Activated T-cell treated with anti-CD3 and anti-CD28 coated beads for 24 hours (primary cell): ENCODE results near the gene TEX38.
"Not testable (repeated sequence)": the region's sequence is repeated elsewhere in the genome, so short reads cannot be mapped to it uniquely, and the experiment has no call there.

Experiments used
- DNase-seq: peaks from one replicate; pipeline ENCODE4 v3.0.0-alpha.2; 2020; ENCODE audit warnings: low read depth

Gene TEX38

DNA sequence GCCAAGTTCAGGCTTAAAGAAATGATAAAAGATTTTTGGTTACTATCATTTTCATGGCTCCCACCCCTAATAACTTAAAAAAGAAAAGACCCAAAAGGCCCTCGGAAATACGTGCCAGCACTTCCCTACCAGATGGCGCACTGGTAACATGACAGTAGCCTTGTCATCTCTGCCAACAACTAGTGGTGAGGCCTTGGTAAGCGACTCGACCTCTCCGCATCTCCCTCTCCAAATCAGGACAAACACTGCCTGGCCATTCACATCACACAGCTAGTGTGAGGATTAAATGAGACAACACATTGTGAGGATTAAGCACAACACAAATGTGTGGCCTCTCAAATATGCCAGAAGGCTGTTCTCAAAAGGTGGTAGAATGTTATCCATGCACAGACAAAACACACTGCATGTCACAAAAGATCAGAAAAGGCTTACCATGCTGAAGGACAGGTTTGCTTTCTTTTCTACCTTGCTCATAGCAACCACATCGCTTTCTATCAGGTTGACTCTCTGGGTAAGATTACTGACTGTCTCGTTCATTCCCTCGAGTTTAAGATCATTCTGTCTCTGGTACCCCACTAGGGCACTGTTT lies 16.4 kb downstream of the TEX38 start:
- no peak for DNase-seq

- DNase-seq: no peak
Observed at GRCh38 chr1:46689356-46689755, 17.7 kb downstream of the TEX38 start.

DNA sequence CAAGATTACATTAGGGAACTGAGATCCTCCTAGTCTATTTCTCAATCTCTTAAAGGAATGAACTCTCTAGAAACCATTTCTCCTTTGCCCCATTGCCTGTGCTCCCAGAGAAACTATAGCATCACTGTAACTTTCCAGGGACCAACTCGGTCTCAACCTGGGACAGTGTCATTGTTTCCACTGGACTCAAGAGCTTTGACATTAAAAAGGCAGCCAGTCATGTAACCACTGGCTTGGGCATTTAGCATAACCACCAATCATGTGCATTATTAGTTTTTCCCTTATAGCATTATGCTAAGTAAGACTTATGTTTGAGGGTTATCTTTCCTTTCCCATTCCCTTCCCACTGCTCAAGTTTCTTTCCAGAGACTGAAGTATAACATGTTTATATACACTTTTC lies 18.2 kb downstream of the TEX38 start:
- DNase-seq: no peak

GRCh38 chr1:46690931-46691421 lies 19.3 kb downstream of the TEX38 start:
- DNase-seq: no peak

DNA sequence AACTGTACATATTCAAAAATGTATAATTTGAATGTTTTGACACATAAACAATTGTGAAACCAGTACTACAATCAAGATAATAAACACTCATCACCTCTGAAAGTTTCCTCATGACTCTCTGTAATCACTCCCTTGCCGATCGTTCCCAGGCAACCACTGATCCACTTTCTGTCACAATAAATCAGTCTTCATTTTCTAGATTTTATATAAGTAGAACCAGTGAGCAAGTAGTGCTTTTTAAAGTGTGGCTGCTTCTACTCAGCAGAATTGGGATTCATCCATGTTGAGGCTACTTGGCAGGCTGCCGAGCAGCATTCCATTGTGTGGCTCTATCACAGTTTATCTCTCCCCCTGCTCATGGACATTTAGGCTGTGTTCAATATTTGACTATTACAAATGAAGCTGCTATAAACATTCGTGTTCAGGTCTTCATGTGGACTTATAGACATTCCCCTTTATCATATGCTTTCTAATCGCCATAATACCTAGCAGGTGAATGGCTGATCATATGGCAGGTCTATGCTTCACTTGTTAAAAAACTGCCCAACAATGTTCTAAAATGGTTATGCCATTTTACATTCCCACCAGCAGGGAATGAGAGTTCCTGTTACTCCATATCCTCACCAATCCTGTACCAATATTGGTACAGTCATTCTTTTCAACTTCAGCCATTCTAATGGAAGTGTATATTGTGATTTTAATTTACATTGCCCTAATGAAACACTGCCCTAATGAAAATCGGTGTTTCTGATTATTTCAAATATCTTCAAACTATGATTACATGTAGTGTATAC lies 20.5 kb downstream of the TEX38 start:
- DNase-seq: no peak

DNA sequence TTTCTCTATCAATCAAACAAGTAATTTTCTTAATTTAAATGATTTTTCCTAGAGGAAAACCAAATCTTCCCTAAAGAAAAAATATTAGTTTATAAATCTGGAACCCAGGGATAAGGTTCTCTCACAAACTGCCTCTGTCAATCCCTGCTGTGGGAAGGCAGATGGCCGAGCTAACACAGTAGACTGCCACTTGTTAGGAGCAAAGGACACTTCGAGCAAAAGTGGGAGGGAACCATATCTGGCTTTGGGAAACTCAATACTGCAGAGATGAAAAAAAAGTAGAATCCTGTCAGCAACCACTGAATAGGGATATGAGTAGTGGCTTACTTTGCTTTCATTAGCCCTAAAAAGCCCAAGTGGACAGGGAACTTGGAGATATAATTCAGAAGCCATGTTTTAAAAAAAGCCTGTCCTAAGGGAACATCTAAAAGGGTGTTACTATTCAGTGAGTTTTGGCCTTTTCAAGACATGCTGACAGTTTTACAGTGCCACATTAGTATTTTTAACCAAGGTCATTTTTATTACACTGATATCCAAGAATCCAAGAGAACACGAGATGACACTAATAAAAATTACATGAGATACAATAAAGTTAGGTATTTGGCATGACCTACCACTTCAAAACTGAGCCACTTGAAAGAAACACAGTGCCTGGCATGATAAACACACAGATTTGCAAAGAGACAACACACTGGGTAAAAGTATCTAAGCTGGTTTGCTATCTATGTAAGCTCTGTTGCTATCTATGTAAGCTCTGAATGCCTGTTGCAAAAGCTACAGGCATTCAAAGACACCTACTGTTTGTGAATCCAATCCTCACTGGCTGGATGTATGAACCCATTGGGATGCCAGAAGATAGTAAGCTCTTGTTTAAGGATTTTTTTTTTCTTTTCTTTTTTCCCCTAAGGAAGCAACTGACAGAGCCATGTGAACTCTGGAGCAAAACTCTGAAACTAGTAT lies 21.4 kb downstream of the TEX38 start:
- DNase-seq: no peak

GRCh38 chr1:46694676-46695075 lies 23.0 kb downstream of the TEX38 start:
- DNase-seq: not testable (repeated sequence)

DNA sequence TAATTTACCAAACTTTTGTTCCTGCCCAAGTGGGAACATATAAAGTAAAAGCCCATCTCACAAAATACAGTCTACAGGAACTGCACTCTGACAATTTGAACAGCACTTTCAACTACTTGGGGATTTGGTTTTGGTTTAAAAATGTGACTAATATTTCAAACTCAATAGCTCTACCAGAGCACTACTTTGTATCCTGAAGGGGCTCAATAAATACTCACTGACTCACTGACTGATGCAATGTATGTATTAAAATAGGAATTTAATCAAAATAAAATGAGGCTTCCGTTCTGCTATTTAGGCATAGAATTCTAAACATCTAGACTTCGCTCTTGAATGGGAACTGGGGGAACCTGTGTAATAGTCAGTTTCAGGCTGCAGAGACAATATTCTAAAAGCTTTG lies 25.4 kb downstream of the TEX38 start:
- DNase-seq: no peak

GRCh38 chr1:46699666-46700065 lies 28.0 kb downstream of the TEX38 start:
- DNase-seq: no peak

GRCh38 chr1:46703927-46704641 lies 32.4 kb downstream of the TEX38 start:
- no peak for DNase-seq

GRCh38 chr1:46705408-46705807 lies 33.8 kb downstream of the TEX38 start:
- no peak for DNase-seq

GRCh38 chr1:46708121-46708520 lies 36.5 kb downstream of the TEX38 start:
- no peak for DNase-seq

DNA sequence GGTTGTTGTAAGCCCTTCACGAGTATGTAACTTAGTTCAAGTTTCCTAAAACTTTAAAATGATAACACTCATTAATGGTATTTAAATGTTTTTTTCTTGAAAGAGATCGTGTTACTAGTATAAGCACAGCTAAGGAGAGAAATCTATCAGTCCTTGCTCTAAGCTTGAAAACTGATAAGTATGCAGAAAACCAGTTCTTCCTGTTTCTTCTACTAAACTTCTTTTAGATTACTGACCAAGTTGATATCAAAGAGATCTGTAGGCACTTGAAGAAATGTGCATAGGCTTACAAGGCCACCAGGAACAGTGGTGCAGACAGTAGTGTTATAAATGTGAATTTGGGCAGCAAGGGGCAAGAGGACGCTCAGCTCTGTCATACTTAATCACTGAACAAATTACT lies 43.3 kb downstream of the TEX38 start:
- no peak for DNase-seq

GRCh38 chr1:46717654-46718053 lies 46.0 kb downstream of the TEX38 start:
- no peak for DNase-seq

GRCh38 chr1:46718340-46718726 lies 46.7 kb downstream of the TEX38 start:
- DNase-seq: no peak

DNA sequence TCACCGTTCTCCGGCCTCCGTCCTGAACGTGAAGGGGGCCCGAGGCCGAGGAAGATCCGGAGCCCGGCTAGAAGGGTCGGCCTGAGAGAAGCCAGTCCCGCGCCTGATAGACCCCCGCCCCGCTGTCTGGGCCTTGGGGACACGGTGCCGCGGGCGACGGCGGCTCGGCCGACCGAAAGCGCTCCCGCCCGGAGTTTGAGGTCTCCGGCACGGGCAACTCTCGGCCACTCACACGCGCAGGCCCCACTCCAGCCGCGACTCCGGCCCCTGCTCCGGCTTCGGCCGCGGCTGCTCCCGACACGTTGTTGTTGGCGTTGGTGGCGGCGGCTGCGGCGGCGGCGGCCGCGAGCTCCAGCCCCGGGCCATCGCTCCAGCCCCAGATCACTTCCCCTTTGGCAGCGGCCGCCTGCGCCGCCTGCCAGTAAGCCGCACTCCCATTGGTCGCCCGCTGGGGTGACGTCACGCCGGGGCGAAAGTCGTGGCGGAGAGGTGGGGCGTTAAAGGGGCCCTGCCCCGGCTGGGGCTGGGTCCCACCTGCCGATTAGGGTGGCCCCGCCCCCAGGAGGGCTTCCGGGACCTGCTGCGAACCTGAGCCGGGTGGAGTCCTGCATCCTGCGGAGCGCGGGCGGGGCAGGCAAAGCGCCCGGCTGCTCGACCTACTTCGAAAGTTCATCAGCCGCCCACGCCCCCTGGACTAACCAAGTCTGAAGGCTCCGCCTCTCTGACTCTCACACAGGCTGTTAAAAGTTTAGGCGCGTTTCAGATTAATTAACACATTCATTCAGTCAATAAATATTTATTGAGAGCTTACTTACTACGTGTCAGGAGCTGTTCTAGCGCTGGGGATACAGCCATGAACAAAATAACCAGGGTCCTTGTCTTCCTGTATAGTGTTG lies 47.3 kb downstream of the TEX38 start, which contains the start of gene EFCAB14:
EFCAB14 (minus strand) TSS at position 388 of the 896 bp plus-strand sequence. CDS start 1,027 bp downstream, outside the sequence.
- DNase-seq: peak; percentile 99

DNA sequence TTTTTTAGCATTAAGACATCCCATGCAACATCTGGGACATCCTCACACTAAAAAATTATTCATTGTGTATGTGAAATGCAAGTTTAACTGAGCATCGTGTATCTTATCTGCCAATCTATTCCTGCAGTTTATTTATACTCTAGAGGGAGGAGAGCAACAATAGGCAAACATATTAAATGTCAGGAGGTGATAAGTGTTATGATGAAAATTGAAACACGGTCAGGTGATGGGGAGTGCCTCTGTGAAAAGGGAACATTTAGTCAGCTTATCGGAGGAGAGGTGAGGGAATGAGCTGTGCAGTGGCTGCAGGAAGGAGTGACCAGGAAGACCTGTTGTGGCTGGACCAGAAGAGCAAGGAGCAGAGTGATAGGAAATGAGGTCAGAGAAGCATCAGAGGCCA lies 48.0 kb downstream of the TEX38 start:
- DNase-seq: no peak

DNA sequence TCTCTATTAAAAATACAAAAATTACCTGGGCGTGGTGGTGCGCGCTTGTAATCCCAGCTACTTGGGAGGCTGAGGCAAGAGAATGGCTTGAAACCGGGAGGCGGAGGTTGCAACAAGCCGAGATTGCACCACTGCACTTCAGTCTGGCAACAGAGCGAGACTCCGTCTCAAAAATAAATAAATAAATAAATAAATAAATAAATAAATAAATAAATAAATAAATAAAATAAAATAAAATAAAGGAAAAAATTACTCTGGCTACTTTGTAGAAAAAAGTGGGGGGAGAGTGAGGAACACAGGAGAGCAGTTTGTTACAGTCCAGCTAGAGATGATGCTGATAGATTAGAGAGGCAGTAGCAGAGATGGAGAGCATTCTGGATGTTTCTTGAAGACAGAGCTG lies 48.7 kb downstream of the TEX38 start:
- DNase-seq: not testable (repeated sequence)

- no peak for DNase-seq
Observed at GRCh38 chr1:46721204-46721603, 49.5 kb downstream of the TEX38 start.

DNA sequence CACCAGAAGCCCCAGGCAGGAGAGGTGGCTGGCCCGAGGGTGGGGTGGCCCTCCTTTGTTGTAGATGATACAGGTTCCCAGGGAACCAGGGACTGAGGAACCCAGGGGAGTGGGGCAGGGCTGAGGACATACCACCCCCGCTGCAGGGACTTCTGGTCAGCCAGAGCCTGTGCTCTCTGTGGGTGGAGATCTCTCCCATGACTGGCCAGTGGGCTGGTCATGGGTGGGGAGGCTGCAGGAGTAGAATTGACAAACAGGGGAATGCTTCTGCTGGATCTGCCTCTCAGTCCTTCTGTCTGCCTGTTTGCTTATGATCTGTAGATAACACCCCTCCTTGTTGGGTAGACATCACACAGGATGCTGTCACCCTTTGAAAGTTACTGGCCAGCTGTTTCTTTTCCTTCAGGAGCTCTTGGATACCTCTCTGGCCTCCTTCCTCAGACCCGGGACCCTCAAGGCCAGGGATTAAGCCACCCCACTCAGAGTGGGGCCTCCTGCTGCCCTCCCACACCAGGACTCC lies 50.1 kb downstream of the TEX38 start:
- no peak for DNase-seq
